A549 (cell line): ENCODE measurements around the gene TSHZ2.

ENCODE experiments used
- ATOH8 ChIP-seq: fragments of 250-450 bp; sonication (Bioruptor Pico); IDR thresholded peaks from 2 replicates; pipeline ENCODE4 v1.5.0; 2020; ENCODE audit warnings: low read depth, mild to moderate bottlenecking, moderate library complexity
- CTCF ChIP-seq: fragments of >200 bp; sonication (Bioruptor Twin); formaldehyde crosslinking; IDR thresholded peaks from 3 replicates; pipeline ENCODE4 v1.5.1; 2016
- ELK1 ChIP-seq: fragments of 150-350 bp; IDR thresholded peaks from 2 replicates; pipeline ENCODE4 v1.6.1; 2014; ENCODE audit warnings: low read depth, mild to moderate bottlenecking, low read length
- EP300 ChIP-seq, 2 experiments: fragments of >200 bp; sonication (Bioruptor Twin); formaldehyde crosslinking; IDR thresholded peaks; 2 replicates in 1 of 2; 3 replicates in 1 of 2; pipeline ENCODE4 v1.6.1; 2016 to 2017
- HDAC2 ChIP-seq: fragments of 200-600 bp; sonication (generic); IDR thresholded peaks from 2 replicates; pipeline ENCODE4 v1.6.1; 2016
- HMGXB4 ChIP-seq: fragments of 250-450 bp; sonication (Bioruptor Pico); IDR thresholded peaks from 2 replicates; pipeline ENCODE4 v1.5.0; 2021; ENCODE audit warnings: mild to moderate bottlenecking, moderate library complexity, borderline replicate concordance
- KDM1A ChIP-seq: fragments of 200-600 bp; sonication (generic); IDR thresholded peaks from 2 replicates; pipeline ENCODE4 v1.6.1; 2016; ENCODE audit warnings: low read depth, mild to moderate bottlenecking
- PHF8 ChIP-seq: fragments of 200-600 bp; sonication (generic); IDR thresholded peaks from 2 replicates; pipeline ENCODE4 v1.6.1; 2016; ENCODE audit warnings: low read depth, mild to moderate bottlenecking, antibody characterized with exemption, moderate library complexity, borderline replicate concordance
- POLR2A ChIP-seq: IDR thresholded peaks from 2 replicates; pipeline ENCODE4 v1.6.1; 2012; ENCODE audit warnings: mild to moderate bottlenecking, low read length
- RCOR1 ChIP-seq: fragments of 150-350 bp; IDR thresholded peaks from 2 replicates; pipeline ENCODE4 v1.6.1; 2014; ENCODE audit warnings: antibody characterized with exemption, low read length, low read depth
- SMC3 ChIP-seq: fragments of >200 bp; sonication (Bioruptor Twin); formaldehyde crosslinking; IDR thresholded peaks from 3 replicates; pipeline ENCODE4 v1.6.1; 2018; ENCODE audit warnings: inconsistent platforms

GRCh38 chr20:53084408-53084997 is 112.3 kb downstream of the TSHZ2 start:
- TF ChIP-seq CTCF (no peak), EP300 (IDR thresholded peaks at IDR 0.05) (no peak), PHF8 (no peak), POLR2A (no peak), SMC3 (no peak), KDM1A (no peak), ATOH8 (CRISPR knock-in tag) (no peak), HMGXB4 (CRISPR knock-in tag) (no peak), RCOR1 (no peak), ELK1 (no peak), HDAC2 (no peak)
